ENCODE results near the gene STARD7.

- no peak for TF ChIP-seq HNF4G (IDR thresholded peaks at IDR 0.05)
- TF ChIP-seq, protein P1, sequence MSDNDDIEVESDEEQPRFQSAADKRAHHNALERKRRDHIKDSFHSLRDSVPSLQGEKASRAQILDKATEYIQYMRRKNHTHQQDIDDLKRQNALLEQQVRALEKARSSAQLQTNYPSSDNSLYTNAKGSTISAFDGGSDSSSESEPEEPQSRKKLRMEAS (IDR thresholded peaks at IDR 0.05): no peak
- TF ChIP-seq, protein P2, sequence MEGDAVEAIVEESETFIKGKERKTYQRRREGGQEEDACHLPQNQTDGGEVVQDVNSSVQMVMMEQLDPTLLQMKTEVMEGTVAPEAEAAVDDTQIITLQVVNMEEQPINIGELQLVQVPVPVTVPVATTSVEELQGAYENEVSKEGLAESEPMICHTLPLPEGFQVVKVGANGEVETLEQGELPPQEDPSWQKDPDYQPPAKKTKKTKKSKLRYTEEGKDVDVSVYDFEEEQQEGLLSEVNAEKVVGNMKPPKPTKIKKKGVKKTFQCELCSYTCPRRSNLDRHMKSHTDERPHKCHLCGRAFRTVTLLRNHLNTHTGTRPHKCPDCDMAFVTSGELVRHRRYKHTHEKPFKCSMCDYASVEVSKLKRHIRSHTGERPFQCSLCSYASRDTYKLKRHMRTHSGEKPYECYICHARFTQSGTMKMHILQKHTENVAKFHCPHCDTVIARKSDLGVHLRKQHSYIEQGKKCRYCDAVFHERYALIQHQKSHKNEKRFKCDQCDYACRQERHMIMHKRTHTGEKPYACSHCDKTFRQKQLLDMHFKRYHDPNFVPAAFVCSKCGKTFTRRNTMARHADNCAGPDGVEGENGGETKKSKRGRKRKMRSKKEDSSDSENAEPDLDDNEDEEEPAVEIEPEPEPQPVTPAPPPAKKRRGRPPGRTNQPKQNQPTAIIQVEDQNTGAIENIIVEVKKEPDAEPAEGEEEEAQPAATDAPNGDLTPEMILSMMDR (IDR thresholded peaks at IDR 0.05; ENCODE audit: low read depth, low read length, missing input control): no peak
- TF ChIP-seq, protein P3, sequence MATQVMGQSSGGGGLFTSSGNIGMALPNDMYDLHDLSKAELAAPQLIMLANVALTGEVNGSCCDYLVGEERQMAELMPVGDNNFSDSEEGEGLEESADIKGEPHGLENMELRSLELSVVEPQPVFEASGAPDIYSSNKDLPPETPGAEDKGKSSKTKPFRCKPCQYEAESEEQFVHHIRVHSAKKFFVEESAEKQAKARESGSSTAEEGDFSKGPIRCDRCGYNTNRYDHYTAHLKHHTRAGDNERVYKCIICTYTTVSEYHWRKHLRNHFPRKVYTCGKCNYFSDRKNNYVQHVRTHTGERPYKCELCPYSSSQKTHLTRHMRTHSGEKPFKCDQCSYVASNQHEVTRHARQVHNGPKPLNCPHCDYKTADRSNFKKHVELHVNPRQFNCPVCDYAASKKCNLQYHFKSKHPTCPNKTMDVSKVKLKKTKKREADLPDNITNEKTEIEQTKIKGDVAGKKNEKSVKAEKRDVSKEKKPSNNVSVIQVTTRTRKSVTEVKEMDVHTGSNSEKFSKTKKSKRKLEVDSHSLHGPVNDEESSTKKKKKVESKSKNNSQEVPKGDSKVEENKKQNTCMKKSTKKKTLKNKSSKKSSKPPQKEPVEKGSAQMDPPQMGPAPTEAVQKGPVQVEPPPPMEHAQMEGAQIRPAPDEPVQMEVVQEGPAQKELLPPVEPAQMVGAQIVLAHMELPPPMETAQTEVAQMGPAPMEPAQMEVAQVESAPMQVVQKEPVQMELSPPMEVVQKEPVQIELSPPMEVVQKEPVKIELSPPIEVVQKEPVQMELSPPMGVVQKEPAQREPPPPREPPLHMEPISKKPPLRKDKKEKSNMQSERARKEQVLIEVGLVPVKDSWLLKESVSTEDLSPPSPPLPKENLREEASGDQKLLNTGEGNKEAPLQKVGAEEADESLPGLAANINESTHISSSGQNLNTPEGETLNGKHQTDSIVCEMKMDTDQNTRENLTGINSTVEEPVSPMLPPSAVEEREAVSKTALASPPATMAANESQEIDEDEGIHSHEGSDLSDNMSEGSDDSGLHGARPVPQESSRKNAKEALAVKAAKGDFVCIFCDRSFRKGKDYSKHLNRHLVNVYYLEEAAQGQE (IDR thresholded peaks at IDR 0.05): no peak
- TF ChIP-seq TAF1 (conservative IDR thresholded peaks at IDR 0.05): no peak
- no peak for TF ChIP-seq JUND (IDR thresholded peaks at IDR 0.05)
- no peak for TF ChIP-seq ATF3 (IDR thresholded peaks at IDR 0.05)
- no peak for TF ChIP-seq YY1 (IDR thresholded peaks at IDR 0.05)
- no peak for TF ChIP-seq GABPA (IDR thresholded peaks at IDR 0.05 in 1 of 2, conservative IDR thresholded peaks at IDR 0.05 in 1 of 2)
- TF ChIP-seq NR2F2 (IDR thresholded peaks at IDR 0.05): no peak
- no peak for TF ChIP-seq RXRA (IDR thresholded peaks at IDR 0.05)
- TF ChIP-seq EGR1 (IDR thresholded peaks at IDR 0.05; ENCODE audit: low read depth in 2 of 2): no peak
Observed at GRCh38 chr2:96153291-96153713, 55.3 kb downstream of the STARD7 start.

Data from liver (tissue), 3 donors.